ENCODE results near the gene NR2C2. TPM values are rescaled to one million over a fixed set of nuclear protein-coding genes. Genes with fewer than 3 reads are reported as not detected.

Gene NR2C2
- polyA plus RNA-seq, 1 donor (not counting 4 experiments of a cell fraction or from before 2014, with no cell fraction given), result 9.4 TPM

GRCh38 chr3:15086699-15087098 is 139.3 kb downstream of the NR2C2 start:
- dilution Hi-C loops (cut with MboI; ENCODE audit: extremely low pct_ligation_motif_present, low sequenced_read_pairs), result no loop called here
- Histone ChIP-seq H2AFZ (ENCODE audit: control insufficient read depth, low read length) (no peak overlapping the region), H3K27me3 (ENCODE audit: control insufficient read depth, extremely low read depth, insufficient read depth, low read length) (no peaks in the 10 kb centered on the region), H3K4me3 (ENCODE audit: control insufficient read depth in 2 of 3, extremely low read depth in 1 of 3, insufficient read depth in 2 of 3, low read depth in 1 of 3, low read length in 3 of 3) (no peak overlapping the region), H3K9ac (ENCODE audit: control insufficient read depth, extremely low read depth, insufficient read depth, low read length) (no peak overlapping the region), H3K4me1 (ENCODE audit: control insufficient read depth, extremely low read depth, insufficient read depth, low read length) (no peaks in the 10 kb centered on the region), H4K20me1 (ENCODE audit: control insufficient read depth, extremely low read depth, insufficient read depth, low read length) (no peaks in the 10 kb centered on the region), H3K9me3 (ENCODE audit: control insufficient read depth, low read depth, low read length) (no peaks in the 10 kb centered on the region), H3K4me2 (ENCODE audit: control insufficient read depth, extremely low read depth, insufficient read depth, low read depth, low read length) (no peak overlapping the region), H3K9me1 (ENCODE audit: control insufficient read depth, extremely low read depth, insufficient read depth, low read length) (no peaks in the 10 kb centered on the region), H3K27ac (ENCODE audit: control insufficient read depth, insufficient read depth, low read length) (no peak overlapping the region), H3K79me2 (ENCODE audit: control insufficient read depth, insufficient read depth, low read length) (no peaks in the 10 kb centered on the region), H3K36me3 (ENCODE audit: control insufficient read depth in 2 of 2, extremely low read depth in 1 of 2, insufficient read depth in 2 of 2, low read length in 2 of 2) (peaks cover 20 to 42% of the 10 kb centered on the region in 2 experiments)
- DNase-seq (ENCODE audit: low read depth, low spot score) (no peak), FAIRE-seq (no peak)
- TF ChIP-seq EZH2 (IDR thresholded peaks at IDR 0.05; ENCODE audit: low read length), result no peak

- FAIRE-seq, result no peak
- Histone ChIP-seq H3K36me3 (ENCODE audit: control insufficient read depth in 2 of 2, extremely low read depth in 1 of 2, insufficient read depth in 2 of 2, low read length in 2 of 2) (peaks cover 9 to 27% of the 10 kb centered on the region in 2 experiments), H4K20me1 (ENCODE audit: control insufficient read depth, extremely low read depth, insufficient read depth, low read length) (no peaks in the 10 kb centered on the region)
Observed at GRCh38 chr3:15089201-15089600, 141.8 kb downstream of the NR2C2 start.

More at GRCh38 chr3:15089201-15089600, 141.8 kb downstream of the NR2C2 start:
- Histone ChIP-seq H3K27me3 (ENCODE audit: control insufficient read depth, extremely low read depth, insufficient read depth, low read length) (no peaks in the 10 kb centered on the region), H2AFZ (ENCODE audit: control insufficient read depth, low read length) (no peak overlapping the region), H3K9ac (ENCODE audit: control insufficient read depth, extremely low read depth, insufficient read depth, low read length) (no peak overlapping the region), H3K4me1 (ENCODE audit: control insufficient read depth, extremely low read depth, insufficient read depth, low read length) (no peaks in the 10 kb centered on the region), H3K4me2 (ENCODE audit: control insufficient read depth, extremely low read depth, insufficient read depth, low read depth, low read length) (no peak overlapping the region), H3K9me1 (ENCODE audit: control insufficient read depth, extremely low read depth, insufficient read depth, low read length) (no peaks in the 10 kb centered on the region), H3K4me3 (ENCODE audit: control insufficient read depth in 2 of 3, extremely low read depth in 1 of 3, insufficient read depth in 2 of 3, low read depth in 1 of 3, low read length in 3 of 3) (no peak overlapping the region), H3K27ac (ENCODE audit: control insufficient read depth, insufficient read depth, low read length) (no peak overlapping the region), H3K9me3 (ENCODE audit: control insufficient read depth, low read depth, low read length) (no peaks in the 10 kb centered on the region), H3K79me2 (ENCODE audit: control insufficient read depth, insufficient read depth, low read length) (no peaks in the 10 kb centered on the region)
- DNase-seq (ENCODE audit: low read depth, low spot score), result no peak
- dilution Hi-C loops (cut with MboI; ENCODE audit: extremely low pct_ligation_motif_present, low sequenced_read_pairs), result no loop called here
- TF ChIP-seq CTCF (optimal IDR thresholded peaks at IDR 0.05 in 1 of 3, IDR thresholded peaks at IDR 0.05 in 1 of 3, conservative IDR thresholded peaks at IDR 0.05 in 1 of 3; ENCODE audit: extremely low read depth in 1 of 3, insufficient read depth in 2 of 3, low read length in 3 of 3), result no peak
- TF ChIP-seq EZH2 (IDR thresholded peaks at IDR 0.05; ENCODE audit: low read length), result no peak

Measured in keratinocyte (primary cell).